ENCODE results near the gene RHOBTB1.

The RHOBTB1 gene

GRCh38 chr10:60940446-60940845 lies 3.5 kb downstream of the RHOBTB1 start:
- no peak overlapping the region for H3K4me3 ChIP-seq (ENCODE audit: low read depth, low read length)
- no peaks in the 10 kb centered on the region for H3K36me3 ChIP-seq (ENCODE audit: control insufficient read depth, insufficient read depth, low read length)
- no peaks in the 10 kb centered on the region for H3K9me3 ChIP-seq (ENCODE audit: control insufficient read depth, insufficient read depth, low read depth, low read length)
- H3K9ac ChIP-seq (ENCODE audit: low read length), result no peak overlapping the region
- H3K27ac ChIP-seq (ENCODE audit: low read depth, low read length), result no peak overlapping the region
- H3K27me3 ChIP-seq (ENCODE audit: control insufficient read depth, insufficient read depth, low read length), result peaks cover 19% of the 10 kb centered on the region
- peaks cover 12% of the 10 kb centered on the region for H3K4me1 ChIP-seq (ENCODE audit: control insufficient read depth, insufficient read depth, low read length)

- peaks cover 5% of the 10 kb centered on the region for H3K4me1 ChIP-seq (ENCODE audit: control insufficient read depth, insufficient read depth, low read length)
- H3K9me3 ChIP-seq (ENCODE audit: control insufficient read depth, insufficient read depth, low read depth, low read length), result no peaks in the 10 kb centered on the region
- H3K27ac ChIP-seq (ENCODE audit: low read depth, low read length), result no peak overlapping the region
- H3K27me3 ChIP-seq (ENCODE audit: control insufficient read depth, insufficient read depth, low read length), result peaks cover 3% of the 10 kb centered on the region; the same call in 1 of the 2 replicates
- H3K36me3 ChIP-seq (ENCODE audit: control insufficient read depth, insufficient read depth, low read length), result no peaks in the 10 kb centered on the region
- H3K4me3 ChIP-seq (ENCODE audit: low read depth, low read length), result no peak overlapping the region
- no peak overlapping the region for H3K9ac ChIP-seq (ENCODE audit: low read length)
Measured at GRCh38 chr10:60937784-60938654, 6.0 kb downstream of the RHOBTB1 start.

DNA sequence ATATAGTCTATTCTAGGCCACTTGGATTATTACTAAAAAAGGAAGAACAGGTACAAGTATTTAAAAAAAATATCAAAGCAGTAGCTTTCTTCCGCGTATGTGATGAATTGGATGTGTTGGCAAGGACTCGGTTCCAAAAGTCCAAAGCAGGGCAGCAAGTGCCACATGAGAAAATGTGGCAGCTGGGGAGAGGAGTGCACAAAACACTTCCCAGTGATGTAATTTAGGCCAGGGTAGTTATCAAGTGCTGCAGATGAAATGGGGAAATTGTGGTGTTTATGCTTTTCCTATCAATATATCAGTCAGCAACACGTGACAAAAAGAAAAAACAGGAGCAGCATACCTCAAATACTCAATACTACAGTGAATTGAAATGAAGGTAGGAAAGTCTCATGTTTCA lies 7.0 kb downstream of the RHOBTB1 start:
- H3K27ac ChIP-seq (ENCODE audit: low read depth, low read length), result no peak overlapping the region
- no peaks in the 10 kb centered on the region for H3K27me3 ChIP-seq (ENCODE audit: control insufficient read depth, insufficient read depth, low read length)
- no peak overlapping the region for H3K9ac ChIP-seq (ENCODE audit: low read length)
- no peaks in the 10 kb centered on the region for H3K36me3 ChIP-seq (ENCODE audit: control insufficient read depth, insufficient read depth, low read length)
- no peaks in the 10 kb centered on the region for H3K9me3 ChIP-seq (ENCODE audit: control insufficient read depth, insufficient read depth, low read depth, low read length)
- H3K4me3 ChIP-seq (ENCODE audit: low read depth, low read length), result no peak overlapping the region
- H3K4me1 ChIP-seq (ENCODE audit: control insufficient read depth, insufficient read depth, low read length), result no peaks in the 10 kb centered on the region

GRCh38 chr10:60934215-60935175 lies 9.5 kb downstream of the RHOBTB1 start:
- H3K9me3 ChIP-seq (ENCODE audit: control insufficient read depth, insufficient read depth, low read depth, low read length), result no peaks in the 10 kb centered on the region
- H3K4me3 ChIP-seq (ENCODE audit: low read depth, low read length), result no peak overlapping the region
- no peaks in the 10 kb centered on the region for H3K36me3 ChIP-seq (ENCODE audit: control insufficient read depth, insufficient read depth, low read length)
- H3K27me3 ChIP-seq (ENCODE audit: control insufficient read depth, insufficient read depth, low read length), result no peaks in the 10 kb centered on the region
- no peak overlapping the region for H3K9ac ChIP-seq (ENCODE audit: low read length)
- H3K4me1 ChIP-seq (ENCODE audit: control insufficient read depth, insufficient read depth, low read length), result no peaks in the 10 kb centered on the region
- no peak overlapping the region for H3K27ac ChIP-seq (ENCODE audit: low read depth, low read length)

DNA sequence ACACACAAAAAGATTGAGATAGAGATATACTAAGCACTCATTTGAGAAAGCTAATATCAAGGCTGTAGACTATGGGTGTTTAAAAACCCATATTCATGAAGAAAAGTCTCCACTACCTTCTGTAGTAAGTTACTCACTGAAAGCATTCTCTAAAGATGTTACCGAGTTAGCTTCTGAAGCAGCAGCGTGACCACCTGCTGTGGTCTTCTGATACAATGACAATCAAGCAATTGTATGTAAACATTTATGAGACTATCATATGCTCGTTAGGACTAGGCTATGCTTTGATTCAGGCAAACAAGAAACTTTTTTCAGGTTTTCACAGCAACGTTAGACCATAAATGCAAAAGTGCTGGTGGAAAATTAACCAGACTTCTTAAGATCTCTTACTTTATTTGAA lies 11.2 kb downstream of the RHOBTB1 start:
- Histone ChIP-seq H3K4me3 (ENCODE audit: low read depth, low read length) (no peak overlapping the region), H3K4me1 (ENCODE audit: control insufficient read depth, insufficient read depth, low read length) (no peaks in the 10 kb centered on the region), H3K27me3 (ENCODE audit: control insufficient read depth, insufficient read depth, low read length) (no peaks in the 10 kb centered on the region), H3K9me3 (ENCODE audit: control insufficient read depth, insufficient read depth, low read depth, low read length) (no peaks in the 10 kb centered on the region), H3K9ac (ENCODE audit: low read length) (no peak overlapping the region), H3K36me3 (ENCODE audit: control insufficient read depth, insufficient read depth, low read length) (no peaks in the 10 kb centered on the region), H3K27ac (ENCODE audit: low read depth, low read length) (no peak overlapping the region)

GRCh38 chr10:60930237-60930636 lies 13.7 kb downstream of the RHOBTB1 start:
- Histone ChIP-seq H3K9ac (ENCODE audit: low read length) (no peak overlapping the region), H3K4me1 (ENCODE audit: control insufficient read depth, insufficient read depth, low read length) (no peaks in the 10 kb centered on the region), H3K27ac (ENCODE audit: low read depth, low read length) (no peak overlapping the region)

DNA sequence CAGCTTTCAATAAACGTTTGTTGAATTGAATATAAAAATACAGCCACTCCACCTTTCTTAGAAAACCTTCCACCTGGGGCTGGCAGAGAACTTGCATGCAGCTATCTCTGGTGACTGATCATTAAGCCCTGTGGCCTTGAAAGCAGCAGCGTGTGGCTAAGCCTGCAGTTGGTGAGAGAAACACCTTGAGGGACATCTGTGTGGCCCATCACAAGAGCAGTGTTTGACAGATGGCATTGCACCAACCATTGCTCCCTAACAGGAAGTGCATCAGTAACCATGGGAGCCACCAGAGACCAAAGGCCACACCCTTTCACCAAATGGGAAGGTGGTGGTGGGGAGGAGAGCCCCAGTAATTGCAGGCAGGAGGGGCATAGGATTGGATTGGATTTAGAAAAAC lies 22.4 kb downstream of the RHOBTB1 start:
- H3K4me3 ChIP-seq (ENCODE audit: low read depth, low read length), result no peak overlapping the region
- H3K36me3 ChIP-seq (ENCODE audit: control insufficient read depth, insufficient read depth, low read length), result no peaks in the 10 kb centered on the region
- H3K9me3 ChIP-seq (ENCODE audit: control insufficient read depth, insufficient read depth, low read depth, low read length), result 0 out of 2 replicates have a peak, but pooled peaks cover 2% of the 10 kb centered on the region
- no peaks in the 10 kb centered on the region for H3K27me3 ChIP-seq (ENCODE audit: control insufficient read depth, insufficient read depth, low read length)
- no peaks in the 10 kb centered on the region for H3K4me1 ChIP-seq (ENCODE audit: control insufficient read depth, insufficient read depth, low read length)
- no peak overlapping the region for H3K9ac ChIP-seq (ENCODE audit: low read length)
- H3K27ac ChIP-seq (ENCODE audit: low read depth, low read length), result no peak overlapping the region

More at GRCh38 chr10:60930237-60930636, 13.7 kb downstream of the RHOBTB1 start:
- H3K4me3 ChIP-seq (ENCODE audit: low read depth, low read length), result no peak overlapping the region
- H3K9me3 ChIP-seq (ENCODE audit: control insufficient read depth, insufficient read depth, low read depth, low read length), result no peaks in the 10 kb centered on the region
- H3K27me3 ChIP-seq (ENCODE audit: control insufficient read depth, insufficient read depth, low read length), result no peaks in the 10 kb centered on the region
- H3K36me3 ChIP-seq (ENCODE audit: control insufficient read depth, insufficient read depth, low read length), result no peaks in the 10 kb centered on the region

- Histone ChIP-seq H3K4me3 (ENCODE audit: low read depth, low read length) (no peak overlapping the region), H3K36me3 (ENCODE audit: control insufficient read depth, insufficient read depth, low read length) (no peaks in the 10 kb centered on the region), H3K9me3 (ENCODE audit: control insufficient read depth, insufficient read depth, low read depth, low read length) (0 out of 2 replicates have a peak, but pooled peaks cover 2% of the 10 kb centered on the region)
Measured at GRCh38 chr10:60920479-60920878, 23.5 kb downstream of the RHOBTB1 start.

DNA sequence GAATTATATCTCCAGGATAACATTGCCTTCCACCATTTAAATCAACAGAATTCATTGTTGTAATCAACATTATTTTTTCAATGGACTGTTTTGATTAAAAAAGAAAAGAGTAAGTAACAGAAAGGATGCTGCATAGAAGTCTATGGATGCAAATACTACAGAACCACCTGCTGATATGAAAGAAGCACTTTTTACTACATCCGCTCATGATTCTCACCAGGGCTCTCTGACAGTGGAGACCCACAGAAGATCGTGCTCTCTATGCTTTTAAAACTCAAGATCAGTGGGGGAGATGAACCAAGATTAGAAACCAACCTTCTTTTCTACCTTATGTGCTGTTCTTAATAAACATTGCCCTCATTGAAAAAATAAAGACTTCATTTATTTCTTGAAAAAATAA lies 24.4 kb downstream of the RHOBTB1 start:
- Histone ChIP-seq H3K9me3 (ENCODE audit: control insufficient read depth, insufficient read depth, low read depth, low read length) (no peaks in the 10 kb centered on the region), H3K36me3 (ENCODE audit: control insufficient read depth, insufficient read depth, low read length) (no peaks in the 10 kb centered on the region), H3K27ac (ENCODE audit: low read depth, low read length) (no peak overlapping the region), H3K27me3 (ENCODE audit: control insufficient read depth, insufficient read depth, low read length) (no peaks in the 10 kb centered on the region), H3K4me1 (ENCODE audit: control insufficient read depth, insufficient read depth, low read length) (no peaks in the 10 kb centered on the region), H3K9ac (ENCODE audit: low read length) (no peak overlapping the region), H3K4me3 (ENCODE audit: low read depth, low read length) (no peak overlapping the region)

More at GRCh38 chr10:60920479-60920878, 23.5 kb downstream of the RHOBTB1 start:
- Histone ChIP-seq H3K27me3 (ENCODE audit: control insufficient read depth, insufficient read depth, low read length) (no peaks in the 10 kb centered on the region), H3K9ac (ENCODE audit: low read length) (no peak overlapping the region), H3K4me1 (ENCODE audit: control insufficient read depth, insufficient read depth, low read length) (no peaks in the 10 kb centered on the region), H3K27ac (ENCODE audit: low read depth, low read length) (no peak overlapping the region)

DNA sequence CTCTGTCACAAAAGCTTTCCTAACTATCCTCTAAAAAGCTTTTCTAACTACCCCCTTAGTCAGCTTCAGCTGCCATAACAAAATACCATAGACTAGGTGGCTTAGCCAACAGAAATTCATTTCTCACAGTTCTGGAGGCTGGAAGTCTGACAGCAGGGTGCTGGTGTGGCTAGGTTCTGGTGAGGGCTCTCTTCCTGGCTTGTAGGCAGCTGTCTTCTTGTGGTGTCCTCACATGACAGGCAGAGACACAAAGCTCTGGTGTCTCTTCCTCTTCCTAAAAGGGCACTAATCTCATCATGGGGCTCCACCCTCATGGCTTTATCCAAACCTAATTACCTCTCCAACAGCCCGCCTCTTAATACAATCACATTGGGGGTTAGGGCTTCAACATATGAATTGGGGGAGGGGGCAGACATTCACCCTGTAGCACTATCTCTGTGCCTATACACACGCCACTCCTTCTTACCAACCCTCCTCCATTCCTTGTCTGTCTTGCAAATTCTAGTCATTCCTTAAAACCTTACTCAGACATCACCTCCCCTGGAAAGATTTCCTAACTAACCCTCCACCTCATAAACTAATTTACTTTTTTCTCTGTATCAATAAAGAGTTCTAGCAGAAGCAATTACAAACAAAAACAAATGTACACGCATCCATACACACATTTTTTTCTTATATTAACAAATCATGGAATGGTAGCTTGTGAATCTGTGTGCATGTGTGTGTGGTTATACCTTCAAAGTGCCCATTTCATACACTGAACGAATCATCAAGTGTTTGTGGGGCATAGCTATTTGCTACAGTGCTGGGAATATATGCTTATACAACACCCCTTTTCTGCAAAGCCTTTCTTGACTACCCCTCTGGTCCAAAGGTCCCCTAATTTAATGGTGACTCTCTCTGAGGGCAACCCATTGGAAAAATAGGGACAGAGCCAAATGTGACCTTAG lies 26.4 kb downstream of the RHOBTB1 start:
- no peaks in the 10 kb centered on the region for H3K36me3 ChIP-seq (ENCODE audit: control insufficient read depth, insufficient read depth, low read length)
- no peaks in the 10 kb centered on the region for H3K9me3 ChIP-seq (ENCODE audit: control insufficient read depth, insufficient read depth, low read depth, low read length)
- H3K4me3 ChIP-seq (ENCODE audit: low read depth, low read length), result no peak overlapping the region
- no peaks in the 10 kb centered on the region for H3K4me1 ChIP-seq (ENCODE audit: control insufficient read depth, insufficient read depth, low read length)
- H3K27ac ChIP-seq (ENCODE audit: low read depth, low read length), result no peak overlapping the region
- no peaks in the 10 kb centered on the region for H3K27me3 ChIP-seq (ENCODE audit: control insufficient read depth, insufficient read depth, low read length)
- H3K9ac ChIP-seq (ENCODE audit: low read length), result no peak overlapping the region

Measured in HUES6 (cell line).